Ectodermal cell (in vitro differentiated cells): ENCODE results near the gene CRYBG3.

ENCODE experiments used
- H3K27ac ChIP-seq: 2 replicates; pipeline ENCODE4 v1.7.0; 2013; ENCODE audit warnings: mild to moderate bottlenecking, low read depth, low read length; ENCODE audit not compliant: insufficient read depth, poor library complexity, severe bottlenecking
- H3K27me3 ChIP-seq: 2 replicates; pipeline ENCODE4 v1.7.0; 2013; ENCODE audit warnings: mild to moderate bottlenecking, low read length; ENCODE audit not compliant: insufficient read depth, control insufficient read depth, poor library complexity, severe bottlenecking
- H3K36me3 ChIP-seq: one replicate; pipeline ENCODE4 v1.7.0; 2013; ENCODE audit warnings: low read length; ENCODE audit not compliant: control insufficient read depth, insufficient read depth
- H3K4me1 ChIP-seq: one replicate; pipeline ENCODE4 v1.7.0; 2013; ENCODE audit warnings: low read length; ENCODE audit not compliant: control insufficient read depth, insufficient read depth
- H3K4me3 ChIP-seq: 2 replicates; pipeline ENCODE4 v1.7.0; 2013; ENCODE audit warnings: low read depth, low read length, control low read depth; ENCODE audit not compliant: insufficient read depth
- H3K9me3 ChIP-seq: 2 replicates; pipeline ENCODE4 v1.7.0; 2013; ENCODE audit warnings: mild to moderate bottlenecking, low read length, moderate library complexity; ENCODE audit not compliant: control insufficient read depth
- WGBS, 2 experiments: methylation state at CpG; one replicate each; pipeline ENCODE4 v1.1.7; 2013; ENCODE audit warnings: missing lambda C conversion rate in 2 of 2; 5-methylcytosine and 5-hydroxymethylcytosine counted together

CRYBG3 gene

GRCh38 chr3:97871186-97871585 lies 49.4 kb downstream of the CRYBG3 start:
- Histone ChIP-seq H3K4me1 (no peaks in the 10 kb centered on the region), H3K27me3 (no peaks in the 10 kb centered on the region), H3K9me3 (no peaks in the 10 kb centered on the region), H3K27ac (no peak overlapping the region), H3K4me3 (no peak overlapping the region), H3K36me3 (no peaks in the 10 kb centered on the region)
- 91 to 94% methylated on average over 3 of the region's 3 CpGs for WGBS, 2 experiments

GRCh38 chr3:97871801-97872524 lies 50.2 kb downstream of the CRYBG3 start:
- Histone ChIP-seq H3K4me1 (no peaks in the 10 kb centered on the region), H3K9me3 (no peaks in the 10 kb centered on the region), H3K27ac (no peak overlapping the region), H3K27me3 (no peaks in the 10 kb centered on the region), H3K36me3 (no peaks in the 10 kb centered on the region), H3K4me3 (no peak overlapping the region)
- WGBS, 2 experiments = 96 to 97% methylated on average over 5 to 6 of the region's 6 CpGs

- Histone ChIP-seq H3K27ac (no peak overlapping the region), H3K4me1 (no peaks in the 10 kb centered on the region), H3K9me3 (no peaks in the 10 kb centered on the region), H3K36me3 (no peaks in the 10 kb centered on the region), H3K27me3 (no peaks in the 10 kb centered on the region), H3K4me3 (no peak overlapping the region)
- 87 to 94% methylated on average over 1 of the region's 1 CpG for WGBS, 2 experiments
Observed at GRCh38 chr3:97872525-97873042, 50.8 kb downstream of the CRYBG3 start.

- no peaks in the 10 kb centered on the region for H3K9me3 ChIP-seq
Observed at GRCh38 chr3:97880267-97880666, 58.5 kb downstream of the CRYBG3 start.

GRCh38 chr3:97882975-97883598 lies 61.3 kb downstream of the CRYBG3 start:
- H3K36me3 ChIP-seq = no peaks in the 10 kb centered on the region
- H3K4me1 ChIP-seq = no peaks in the 10 kb centered on the region
- H3K27ac ChIP-seq = no peak overlapping the region
- H3K4me3 ChIP-seq = no peak overlapping the region
- 93 to 94% methylated on average over 4 to 5 of the region's 5 CpGs for WGBS, 2 experiments
- H3K9me3 ChIP-seq = no peaks in the 10 kb centered on the region
- H3K27me3 ChIP-seq = no peaks in the 10 kb centered on the region

More at GRCh38 chr3:97880267-97880666, 58.5 kb downstream of the CRYBG3 start:
- no peaks in the 10 kb centered on the region for H3K36me3 ChIP-seq
- H3K27me3 ChIP-seq = no peaks in the 10 kb centered on the region
- no peak overlapping the region for H3K27ac ChIP-seq
- H3K4me3 ChIP-seq = no peak overlapping the region
- H3K4me1 ChIP-seq = no peaks in the 10 kb centered on the region

GRCh38 chr3:97883736-97884135 lies 61.9 kb downstream of the CRYBG3 start:
- no peaks in the 10 kb centered on the region for H3K36me3 ChIP-seq

GRCh38 chr3:97884586-97885123 lies 62.8 kb downstream of the CRYBG3 start:
- no peaks in the 10 kb centered on the region for H3K27me3 ChIP-seq
- H3K36me3 ChIP-seq = no peaks in the 10 kb centered on the region
- 88% methylated on average over 2 of the region's 2 CpGs; no CpG with 5 or more reads in 1 of the 2 experiments for WGBS, 2 experiments

More at GRCh38 chr3:97883736-97884135, 61.9 kb downstream of the CRYBG3 start:
- Histone ChIP-seq H3K27me3 (no peaks in the 10 kb centered on the region), H3K27ac (no peak overlapping the region), H3K4me1 (no peaks in the 10 kb centered on the region), H3K9me3 (no peaks in the 10 kb centered on the region), H3K4me3 (no peak overlapping the region)
- 63 to 73% methylated on average over 3 to 4 of the region's 4 CpGs for WGBS, 2 experiments

GRCh38 chr3:97885931-97886824 lies 64.4 kb downstream of the CRYBG3 start:
- Histone ChIP-seq H3K27ac (no peak overlapping the region), H3K4me1 (no peaks in the 10 kb centered on the region), H3K36me3 (no peaks in the 10 kb centered on the region), H3K9me3 (no peaks in the 10 kb centered on the region), H3K4me3 (no peak overlapping the region), H3K27me3 (no peaks in the 10 kb centered on the region)
- 80 to 92% methylated on average over 1 to 3 of the region's 3 CpGs for WGBS, 2 experiments

More at GRCh38 chr3:97884586-97885123, 62.8 kb downstream of the CRYBG3 start:
- H3K27ac ChIP-seq = no peak overlapping the region
- no peaks in the 10 kb centered on the region for H3K4me1 ChIP-seq
- H3K4me3 ChIP-seq = no peak overlapping the region
- H3K9me3 ChIP-seq = no peaks in the 10 kb centered on the region

GRCh38 chr3:97889814-97890213 lies 68.0 kb downstream of the CRYBG3 start:
- 87 to 91% methylated on average over 3 of the region's 3 CpGs for WGBS, 2 experiments
- H3K4me1 ChIP-seq = no peaks in the 10 kb centered on the region
- H3K36me3 ChIP-seq = no peaks in the 10 kb centered on the region
- H3K9me3 ChIP-seq = no peaks in the 10 kb centered on the region
- H3K4me3 ChIP-seq = no peak overlapping the region
- no peaks in the 10 kb centered on the region for H3K27me3 ChIP-seq
- no peak overlapping the region for H3K27ac ChIP-seq
